ENCODE data around the gene TIMM8A.

TIMM8A gene, protein sequence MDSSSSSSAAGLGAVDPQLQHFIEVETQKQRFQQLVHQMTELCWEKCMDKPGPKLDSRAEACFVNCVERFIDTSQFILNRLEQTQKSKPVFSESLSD

GRCh38 chrX:101348452-101349192 is at the start of gene TIMM8A:
Gene TIMM8A, minus strand, starts transcription at chrX:101348742. Its CDS starts 78 bp downstream, at chrX:101348664.
- peak; percentile 93 for DNase-seq

GRCh38 chrX:101397779-101398178 is 49.2 kb upstream of the TIMM8A start:
- no peak for DNase-seq

DNA sequence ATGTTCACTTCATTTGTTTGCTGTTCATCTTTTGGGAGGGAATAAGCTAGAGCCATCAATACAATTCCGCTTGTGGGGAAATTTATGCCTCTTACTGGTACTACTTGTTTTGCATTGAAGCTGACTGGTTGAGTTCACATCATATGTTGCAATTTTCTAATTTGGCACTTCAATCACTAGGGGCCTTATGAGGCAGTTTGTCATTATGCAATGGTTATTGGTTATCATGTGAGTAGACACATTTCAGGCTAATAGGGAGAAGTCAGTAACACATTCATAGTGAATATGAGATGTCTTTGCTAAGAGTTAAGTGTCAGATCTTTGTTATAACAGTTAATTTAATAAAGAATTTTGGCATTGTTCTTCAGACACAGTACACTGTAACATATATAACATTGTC is 47.2 kb upstream of the TIMM8A start:
- DNase-seq, result no peak

GRCh38 chrX:101394372-101394771 is 45.8 kb upstream of the TIMM8A start:
- DNase-seq, result no peak

DNA sequence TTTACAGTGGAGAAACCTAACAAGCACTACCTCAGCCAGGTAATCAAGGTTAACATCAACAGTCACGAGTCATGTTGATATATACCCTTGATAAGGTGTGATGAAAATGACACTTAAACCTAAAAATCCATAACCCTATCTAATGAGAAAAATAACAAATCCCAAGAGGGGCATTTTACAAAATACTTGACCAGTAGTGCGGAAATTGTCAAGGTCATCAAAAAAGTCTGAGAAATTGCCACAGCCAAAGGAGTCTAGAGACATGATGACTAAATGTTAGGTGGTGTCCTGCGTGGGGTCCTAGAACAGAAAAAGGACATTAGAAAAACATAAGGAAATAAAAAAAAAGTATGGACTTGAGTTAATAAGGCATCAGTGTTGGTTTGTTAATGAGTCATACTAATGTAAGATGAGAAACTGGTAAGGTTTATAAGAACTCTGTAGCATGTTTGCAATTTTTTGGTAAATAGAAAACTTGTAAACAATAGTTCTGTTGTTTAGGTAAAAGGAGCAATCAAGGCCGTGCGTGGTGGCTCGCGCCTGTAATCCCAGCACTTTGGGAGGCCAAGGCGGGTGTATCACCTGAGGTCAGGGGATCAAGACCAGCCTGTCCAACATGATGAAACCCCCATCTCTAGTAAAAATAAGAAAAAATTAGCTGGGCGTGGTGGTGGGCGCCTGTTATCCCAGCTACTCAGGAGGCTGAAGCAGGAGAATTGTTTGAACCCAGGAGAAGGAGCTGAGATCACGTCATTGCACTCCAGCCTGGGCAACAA is 45.2 kb upstream of the TIMM8A start:
- no peak for DNase-seq

GRCh38 chrX:101391831-101392230 is 43.3 kb upstream of the TIMM8A start:
- no peak for DNase-seq

DNA sequence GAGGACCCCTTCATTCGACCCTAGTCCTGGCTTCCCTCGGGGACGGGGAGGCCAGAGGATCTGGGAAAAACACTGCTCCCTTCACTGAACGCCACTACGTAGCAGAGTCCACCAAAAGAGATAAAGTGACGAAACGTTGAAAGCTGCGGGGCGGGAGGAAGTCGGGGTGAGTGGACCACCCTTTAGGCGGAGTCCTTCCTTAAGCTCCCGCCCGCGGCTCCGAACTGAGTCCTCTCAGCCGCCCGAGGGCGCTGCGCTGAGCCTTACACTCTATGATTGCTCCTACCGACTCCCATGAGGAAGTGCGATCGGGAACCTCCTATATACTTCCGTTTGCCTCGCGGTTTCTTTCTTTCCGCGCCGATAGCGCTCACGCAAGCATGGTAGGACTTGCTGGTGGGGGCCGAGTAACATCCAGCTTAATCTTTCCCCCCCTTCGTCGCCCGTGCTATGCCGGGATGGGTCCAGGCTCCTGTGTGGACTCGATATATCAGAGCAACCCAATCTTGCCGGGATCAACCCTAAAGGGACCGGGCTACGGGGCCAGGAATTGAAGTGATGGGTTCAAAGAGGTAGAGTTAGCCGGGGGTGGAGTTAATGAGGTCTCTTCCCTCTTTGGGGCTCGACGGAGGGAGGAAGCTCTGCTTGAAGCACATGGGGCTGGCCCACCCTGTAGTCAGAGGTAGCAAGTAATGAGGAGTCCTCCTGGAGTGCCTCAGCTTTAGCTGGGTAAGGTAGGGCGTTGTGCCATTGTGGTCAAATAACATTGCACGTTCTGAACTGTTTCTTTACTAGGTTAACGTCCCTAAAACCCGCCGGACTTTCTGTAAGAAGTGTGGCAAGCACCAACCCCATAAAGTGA is 42.4 kb upstream of the TIMM8A start, which contains the start of gene RPL36A:
Gene RPL36A (plus strand): TSS at position 348 of the 862 bp plus-strand sequence. CDS start 33 bp downstream, at position 381.
- DNase-seq, result peak; percentile 93

DNA sequence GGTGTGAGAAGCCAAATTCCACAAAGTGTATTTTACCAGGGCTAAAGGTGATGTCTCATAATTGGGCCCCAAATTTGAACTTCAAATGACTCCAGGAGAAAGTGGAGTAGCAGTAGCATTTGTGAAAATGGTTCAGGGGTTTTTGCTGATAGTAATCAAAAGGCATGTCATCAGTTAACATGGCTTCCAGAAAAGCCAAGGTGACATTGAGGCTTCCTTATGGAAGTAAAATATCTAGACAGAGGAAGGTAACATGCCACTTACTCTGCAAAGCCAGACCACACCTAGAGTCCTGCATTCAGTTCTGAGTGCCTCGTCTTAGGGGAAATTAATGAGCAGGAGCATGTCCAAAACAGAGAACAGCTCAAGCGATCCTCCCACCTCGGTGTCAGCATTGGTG is 40.1 kb upstream of the TIMM8A start:
- no peak for DNase-seq

DNA sequence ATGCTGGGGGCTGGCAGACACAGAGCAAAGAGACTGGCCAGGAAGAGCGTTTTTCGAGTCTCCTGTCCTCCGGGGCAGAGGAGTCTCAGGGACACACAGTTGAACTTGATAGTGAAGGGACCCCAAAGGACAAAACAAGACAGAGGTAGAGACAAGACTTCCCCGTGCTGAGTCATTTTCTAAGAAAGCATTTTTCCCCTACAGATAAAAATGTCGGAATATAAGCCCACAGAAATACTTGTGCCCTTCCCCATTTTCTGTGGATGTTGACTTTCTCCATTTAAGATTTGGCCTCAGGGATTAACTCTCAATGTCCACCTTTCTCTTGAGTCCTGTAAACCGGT is 38.0 kb upstream of the TIMM8A start:
- DNase-seq, result no peak

GRCh38 chrX:101385795-101386541 is 37.4 kb upstream of the TIMM8A start, which contains the start of gene BTK:
Gene BTK, minus strand, starts transcription at chrX:101386191. Its CDS starts 10,907 bp downstream, at chrX:101375284.
- DNase-seq, result no peak

DNA sequence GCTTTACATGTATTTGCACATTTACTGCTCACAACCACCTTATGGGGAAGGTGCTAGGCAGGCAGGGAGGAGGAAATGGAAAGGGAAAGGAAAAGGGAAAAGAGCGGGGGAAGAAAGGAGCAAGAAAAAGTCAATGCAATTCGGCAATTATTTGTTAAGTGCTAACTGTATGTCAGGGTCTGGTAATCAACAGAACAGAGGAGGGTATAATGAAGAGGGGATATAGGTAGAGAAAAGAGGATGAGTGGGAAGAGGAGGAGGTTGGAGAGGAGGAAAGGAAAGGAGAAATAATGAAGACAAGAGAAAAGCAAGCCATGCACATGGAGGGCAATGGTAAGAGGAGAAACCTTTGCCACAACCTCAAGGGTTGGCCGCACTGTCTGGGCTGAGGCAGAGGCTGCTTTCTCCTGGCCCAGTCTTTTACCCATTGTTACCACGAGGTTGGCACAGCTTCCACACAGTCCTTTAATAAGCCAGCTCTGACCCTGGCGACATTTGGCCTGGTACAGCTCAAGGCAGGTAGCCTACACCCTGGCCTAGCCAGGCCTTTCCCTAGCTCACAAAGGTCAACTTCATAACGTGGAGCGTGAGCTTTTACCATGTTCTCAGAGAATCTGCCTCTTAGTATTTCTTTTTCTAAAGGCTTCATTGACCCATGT is 36.6 kb upstream of the TIMM8A start:
- no peak for DNase-seq

DNA sequence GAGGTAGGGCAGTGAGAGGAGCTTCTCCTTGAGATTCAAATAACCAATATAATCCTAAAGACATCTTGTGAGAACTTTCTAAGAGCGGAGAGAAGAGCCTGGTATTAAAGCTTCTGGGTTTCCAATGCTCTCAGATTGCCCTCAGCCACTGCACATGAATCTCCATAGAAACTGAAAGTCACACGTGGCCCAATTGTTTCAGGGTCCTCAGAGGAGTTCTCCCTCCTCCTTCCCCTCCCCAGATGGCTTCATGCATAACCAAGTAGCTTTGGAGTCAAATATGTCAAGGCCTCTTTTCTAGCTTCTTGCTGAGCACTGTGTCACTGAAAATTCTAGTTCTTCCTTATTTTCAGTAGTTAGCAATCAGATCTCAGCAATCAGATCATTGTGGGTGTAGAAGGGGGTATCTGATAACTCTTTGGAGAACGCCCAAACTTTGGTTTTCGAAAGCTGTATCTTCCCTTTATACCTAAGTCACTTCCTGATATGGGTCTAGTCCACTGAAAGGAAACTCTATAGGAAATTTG is 35.2 kb upstream of the TIMM8A start:
- DNase-seq, result no peak

GRCh38 chrX:101377547-101377946 is 29.0 kb upstream of the TIMM8A start:
- DNase-seq, result no peak

DNA sequence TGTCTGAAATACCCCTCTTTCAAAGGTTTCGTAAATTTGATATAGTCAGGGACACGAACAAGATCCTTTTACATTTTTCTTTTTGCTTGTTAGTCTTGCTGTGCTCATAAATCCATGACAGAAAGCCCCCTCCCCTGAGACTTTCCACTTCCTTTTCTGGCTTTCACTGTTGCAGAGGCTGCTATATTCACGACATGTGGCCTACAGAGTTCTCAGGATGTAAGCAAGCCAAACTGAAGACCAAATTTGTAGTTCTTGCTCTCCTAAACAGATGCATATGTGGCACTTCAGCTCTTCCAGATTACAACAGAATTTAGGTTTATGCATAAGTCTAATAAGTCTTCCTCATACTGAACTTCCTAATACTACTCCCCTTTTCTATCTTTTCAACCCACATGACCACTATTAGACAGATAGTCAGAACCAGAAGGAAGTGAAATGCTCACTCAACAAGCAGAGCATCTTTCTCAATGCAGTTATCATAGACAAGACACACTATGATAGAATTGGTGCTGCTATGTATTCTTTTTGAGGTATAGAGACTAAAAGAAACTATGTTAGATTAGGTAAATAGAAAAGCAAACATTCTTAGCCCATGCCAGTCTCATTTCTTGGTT is 22.5 kb upstream of the TIMM8A start:
- DNase-seq, result no peak

- DNase-seq, result no peak
Measured at GRCh38 chrX:101369687-101370086, 21.1 kb upstream of the TIMM8A start.

DNA sequence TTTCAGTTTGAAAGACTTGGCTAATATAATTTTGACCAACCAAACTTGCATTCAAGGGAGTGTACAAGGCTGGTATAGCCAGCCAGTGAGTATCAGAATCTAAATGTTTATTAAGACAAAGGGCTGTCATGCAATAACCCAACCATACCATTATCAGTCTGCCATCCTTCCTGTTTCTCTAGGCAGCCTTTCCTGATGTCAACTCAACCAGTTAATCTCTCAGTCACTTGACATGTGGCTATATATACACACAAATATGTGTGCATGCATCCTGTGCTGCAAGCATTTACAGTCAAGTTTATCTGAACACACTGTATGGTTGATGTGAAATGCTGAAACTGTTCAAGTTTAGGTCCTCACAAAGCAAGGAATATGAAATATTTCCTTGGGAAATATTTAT is 20.3 kb upstream of the TIMM8A start:
- DNase-seq, result no peak

GRCh38 chrX:101365301-101365795 is 16.8 kb upstream of the TIMM8A start:
- no peak for DNase-seq

DNA sequence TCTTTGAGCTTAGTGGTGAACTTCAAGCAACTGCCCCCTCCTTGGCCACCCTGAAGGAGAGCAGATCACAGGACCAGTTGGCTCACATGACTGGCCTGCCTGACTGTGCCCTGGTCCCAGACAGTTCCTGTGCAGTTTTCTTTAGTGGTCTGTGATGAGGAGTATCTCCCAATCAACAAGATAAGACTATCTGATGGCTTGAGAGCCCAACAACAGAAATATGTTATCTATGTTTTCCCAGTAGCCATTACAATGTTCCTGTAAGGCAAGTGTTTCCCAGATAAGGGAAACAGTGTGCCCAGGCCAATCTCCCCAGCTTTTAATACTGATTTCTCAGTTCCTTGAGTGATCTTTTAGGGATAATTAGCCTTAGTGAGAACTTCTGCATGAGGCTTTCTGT is 14.2 kb upstream of the TIMM8A start:
- no peak for DNase-seq

DNA sequence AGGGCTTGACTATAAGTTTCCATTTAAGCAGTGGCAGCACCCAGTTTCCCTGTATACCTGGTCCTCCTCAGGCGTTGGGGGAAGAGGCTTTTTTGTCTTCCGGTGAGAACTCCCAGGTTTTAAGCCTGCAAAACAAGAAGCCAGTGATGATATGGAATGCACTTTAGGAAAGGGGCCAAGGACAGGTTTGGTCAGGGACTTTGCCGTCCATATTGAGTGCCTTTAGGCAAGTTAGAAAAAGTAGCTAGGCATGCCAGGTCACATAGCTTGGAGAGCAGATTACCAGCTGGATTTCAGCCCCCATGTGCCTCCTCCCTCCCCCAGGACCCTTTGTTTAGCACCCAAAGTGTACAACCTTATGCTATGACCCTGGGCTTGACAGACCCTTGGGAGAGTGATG is 13.6 kb upstream of the TIMM8A start:
- DNase-seq, result no peak

DNA sequence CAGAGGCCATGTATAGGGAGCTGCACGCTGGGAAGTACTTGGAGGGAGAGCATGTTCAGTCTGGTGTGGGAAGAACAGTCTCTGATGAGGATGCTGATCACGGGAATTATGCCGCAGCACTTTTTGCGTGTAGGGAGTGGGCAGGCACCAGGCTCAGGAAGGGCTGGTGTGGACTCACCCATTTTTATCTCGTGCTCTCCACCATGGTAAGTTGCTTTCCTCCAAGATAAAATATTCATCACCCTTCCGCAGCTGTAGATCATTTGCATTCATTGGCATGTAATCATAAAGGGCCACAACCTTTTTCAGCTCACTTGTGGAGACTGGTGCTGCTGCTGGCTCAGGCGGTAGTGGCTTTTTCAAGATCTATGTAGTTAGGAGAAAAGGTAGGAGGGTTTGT is 11.8 kb upstream of the TIMM8A start:
- no peak for DNase-seq

DNA sequence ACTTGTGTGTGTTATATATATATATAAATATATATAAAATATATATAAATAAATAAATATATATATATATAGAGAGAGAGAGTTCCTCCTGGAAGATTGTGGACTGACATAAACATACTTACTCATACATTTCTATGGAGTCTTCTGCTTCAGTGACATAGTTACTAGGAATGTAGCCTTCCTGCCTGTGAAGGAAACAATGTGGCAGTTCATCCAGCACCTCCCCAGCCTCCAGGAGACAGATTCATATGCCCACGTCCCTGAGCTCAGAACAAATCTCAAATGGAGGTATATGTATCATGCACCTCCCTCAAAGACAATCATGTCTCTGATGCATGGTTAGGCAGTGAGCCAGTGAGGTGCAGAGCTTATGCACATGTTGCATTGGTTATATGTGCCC is 11.4 kb upstream of the TIMM8A start:
- DNase-seq, result no peak

Data from activated effector memory CD4-positive, alpha-beta T cell treated with anti-CD3 and anti-CD28 coated beads, Interleukin-2, amount 50 U/mL, for 16 hours (primary cell).